Urinary bladder (tissue), 4 donors: ENCODE data around the gene BCAS3. TPM values are rescaled to one million over a fixed set of nuclear protein-coding genes. Genes with fewer than 3 reads are reported as not detected.
"Not testable (repeated sequence)": the region's sequence is repeated elsewhere in the genome, so short reads cannot be mapped to it uniquely, and the experiment has no call there.

ENCODE experiments used
- DNase-seq: peaks from one replicate; pipeline ENCODE4 v3.0.0-alpha.2; 2015; ENCODE audit errors: extremely low spot score
- H3K27ac ChIP-seq: one replicate; pipeline ENCODE4 v1.5.1; 2013; ENCODE audit warnings: low read depth, mild to moderate bottlenecking, moderate library complexity
- H3K36me3 ChIP-seq: one replicate; pipeline ENCODE4 v1.6.1; 2013; ENCODE audit warnings: mild to moderate bottlenecking, moderate library complexity; ENCODE audit not compliant: insufficient read depth
- H3K4me1 ChIP-seq: one replicate; pipeline ENCODE4 v1.6.1; 2013; ENCODE audit warnings: mild to moderate bottlenecking, moderate library complexity; ENCODE audit not compliant: insufficient read depth
- H3K4me3 ChIP-seq: one replicate; pipeline ENCODE4 v1.5.1; 2013; ENCODE audit warnings: low read depth, low read length
- WGBS: extraction: QIAGEN DNeasy Blood & Tissue Kit; methylation state at CpG from one replicate; pipeline ENCODE4 v1.1.7; 2013; 5-methylcytosine and 5-hydroxymethylcytosine counted together
- polyA plus RNA-seq: library from polyadenylated mRNA; stranded (reverse); fragments of 200-250 nt; gene quantifications from one replicate; pipeline ENCODE4 v1.2.3, GENCODE V29; 2013
- total RNA-seq: library from RNA; depleted of rRNA; stranded (reverse); fragments of >200 nt; gene quantifications from one replicate; pipeline ENCODE4 v1.2.3, GENCODE V29; 2014
- donor health status: healthy with polysubstance abuse.
- donor health status: healthy.

Gene BCAS3
- total and polyA plus RNA-seq, 2 donors, result 17.6 to 72.4 TPM

GRCh38 chr17:60741031-60741430, 63.4 kb downstream of the BCAS3 start:
- Histone ChIP-seq H3K4me3 (no peak overlapping the region), H3K4me1 (no peaks in the 10 kb centered on the region), H3K36me3 (no peaks in the 10 kb centered on the region), H3K27ac (no peak overlapping the region)
- DNase-seq, result no peak
- 95% methylated on average over 4 of the region's 4 CpGs for WGBS

- Histone ChIP-seq H3K4me1 (no peaks in the 10 kb centered on the region), H3K4me3 (no peak overlapping the region), H3K27ac (no peak overlapping the region), H3K36me3 (no peaks in the 10 kb centered on the region)
- DNase-seq, result no peak
- WGBS, result 91% methylated on average over 1 of the region's 1 CpG
Observed at GRCh38 chr17:60743282-60743681, 65.6 kb downstream of the BCAS3 start.

- Histone ChIP-seq H3K36me3 (no peaks in the 10 kb centered on the region), H3K4me3 (no peak overlapping the region), H3K4me1 (no peaks in the 10 kb centered on the region), H3K27ac (no peak overlapping the region)
- 17% methylated on average over 5 of the region's 5 CpGs for WGBS
- peak; percentile 67 for DNase-seq
Observed at GRCh38 chr17:60743799-60744198, 66.1 kb downstream of the BCAS3 start.

- peak overlapping the region; percentile 18 for H3K27ac ChIP-seq
- 22% methylated on average over 3 of the region's 3 CpGs for WGBS
- no peaks in the 10 kb centered on the region for H3K4me1 ChIP-seq
- DNase-seq, result no peak
- no peaks in the 10 kb centered on the region for H3K36me3 ChIP-seq
- no peak overlapping the region for H3K4me3 ChIP-seq
Observed at GRCh38 chr17:60744355-60744966, 66.8 kb downstream of the BCAS3 start.

GRCh38 chr17:60745544-60745943, 67.9 kb downstream of the BCAS3 start:
- WGBS, result 71% methylated on average over 2 of the region's 2 CpGs
- Histone ChIP-seq H3K4me3 (no peak overlapping the region), H3K36me3 (no peaks in the 10 kb centered on the region), H3K27ac (no peak overlapping the region), H3K4me1 (no peaks in the 10 kb centered on the region)
- no peak for DNase-seq

GRCh38 chr17:60747069-60747808, 69.6 kb downstream of the BCAS3 start:
- no peak overlapping the region for H3K4me3 ChIP-seq
- H3K36me3 ChIP-seq, result no peaks in the 10 kb centered on the region
- no peaks in the 10 kb centered on the region for H3K4me1 ChIP-seq
- 81% methylated on average over 5 of the region's 5 CpGs for WGBS
- DNase-seq, result no peak
- H3K27ac ChIP-seq, result no peak overlapping the region

GRCh38 chr17:60748204-60748603, 70.6 kb downstream of the BCAS3 start:
- 84% methylated on average over 2 of the region's 2 CpGs for WGBS
- no peaks in the 10 kb centered on the region for H3K36me3 ChIP-seq
- no peaks in the 10 kb centered on the region for H3K4me1 ChIP-seq
- no peak overlapping the region for H3K4me3 ChIP-seq
- no peak for DNase-seq
- no peak overlapping the region for H3K27ac ChIP-seq

- Histone ChIP-seq H3K27ac (no peak overlapping the region), H3K4me3 (no peak overlapping the region), H3K4me1 (no peaks in the 10 kb centered on the region), H3K36me3 (no peaks in the 10 kb centered on the region)
- no peak for DNase-seq
- 89% methylated on average over 4 of the region's 4 CpGs for WGBS
Observed at GRCh38 chr17:60749050-60749449, 71.4 kb downstream of the BCAS3 start.

- Histone ChIP-seq H3K4me3 (no peak overlapping the region), H3K27ac (no peak overlapping the region), H3K36me3 (no peaks in the 10 kb centered on the region), H3K4me1 (no peaks in the 10 kb centered on the region)
- no peak for DNase-seq
- 95% methylated on average over 5 of the region's 5 CpGs for WGBS
Observed at GRCh38 chr17:60749708-60750107, 72.1 kb downstream of the BCAS3 start.

GRCh38 chr17:60750640-60751039, 73.0 kb downstream of the BCAS3 start:
- Histone ChIP-seq H3K4me3 (no peak overlapping the region), H3K4me1 (no peaks in the 10 kb centered on the region), H3K27ac (no peak overlapping the region), H3K36me3 (no peaks in the 10 kb centered on the region)
- no peak for DNase-seq

- no peaks in the 10 kb centered on the region for H3K4me1 ChIP-seq
- 94% methylated on average over 1 of the region's 1 CpG for WGBS
- H3K4me3 ChIP-seq, result no peak overlapping the region
- H3K36me3 ChIP-seq, result no peaks in the 10 kb centered on the region
- no peak for DNase-seq
- no peak overlapping the region for H3K27ac ChIP-seq
Observed at GRCh38 chr17:60751884-60752283, 74.2 kb downstream of the BCAS3 start.

- 92% methylated on average over 8 of the region's 8 CpGs for WGBS
- H3K27ac ChIP-seq, result no peak overlapping the region
- no peaks in the 10 kb centered on the region for H3K36me3 ChIP-seq
- no peaks in the 10 kb centered on the region for H3K4me1 ChIP-seq
- H3K4me3 ChIP-seq, result no peak overlapping the region
- DNase-seq, result no peak
Observed at GRCh38 chr17:60752873-60753577, 75.4 kb downstream of the BCAS3 start.

- no peak for DNase-seq
- 85% methylated on average over 8 of the region's 8 CpGs for WGBS
- H3K27ac ChIP-seq, result no peak overlapping the region
- no peaks in the 10 kb centered on the region for H3K4me1 ChIP-seq
- no peak overlapping the region for H3K4me3 ChIP-seq
- no peaks in the 10 kb centered on the region for H3K36me3 ChIP-seq
Observed at GRCh38 chr17:60754057-60754604, 76.5 kb downstream of the BCAS3 start.

- not testable (repeated sequence) for H3K27ac ChIP-seq, H3K4me3 ChIP-seq, DNase-seq, H3K36me3 ChIP-seq, H3K4me1 ChIP-seq
- WGBS, result 88% methylated on average over 12 of the region's 12 CpGs
Observed at GRCh38 chr17:60756798-60757197, 79.1 kb downstream of the BCAS3 start.
